Head of caudate nucleus (tissue), 42 donors: Measurements from ENCODE around the gene MSRB3.

ENCODE experiments used
- DNase-seq, 42 donors: peaks; one replicate each; pipeline versions ENCODE4 v3.0.0 to v3.0.0-alpha.2; 2020 to 2021; ENCODE audit warnings: mixed read lengths in 7 of 42
- intact Hi-C: fragments of 100-400 bp; cut with DNase I; formaldehyde crosslinking; loops from one replicate; pipeline ENCODE4 v1.15.0; 2022

Gene MSRB3

GRCh38 chr12:65278576-65279368 is at the start of gene MSRB3:
Gene MSRB3 (plus strand): TSS chr12:65278683. CDS start chr12:65308580, 29,897 bp downstream.
- peak in 41 of 42 donors; percentile 5 to 82 (median 62) for DNase-seq
- intact Hi-C loops, result no loop called here

- intact Hi-C loops, result no loop called here
- DNase-seq, result no peak
Observed at GRCh38 chr12:65229441-65229840, 49.0 kb upstream of the MSRB3 start.

GRCh38 chr12:65232476-65233077 is 45.9 kb upstream of the MSRB3 start:
- intact Hi-C loops, result no loop called here
- DNase-seq, result no peak

- intact Hi-C loops, result no loop called here
- no peak for DNase-seq
Observed at GRCh38 chr12:65237153-65237552, 41.3 kb upstream of the MSRB3 start.

- intact Hi-C loops, result no loop called here
- DNase-seq, result no peak
Observed at GRCh38 chr12:65238609-65239008, 39.9 kb upstream of the MSRB3 start.

GRCh38 chr12:65248656-65249633 is 29.5 kb upstream of the MSRB3 start:
- no peak for DNase-seq
- intact Hi-C loops, result no loop called here

GRCh38 chr12:65252515-65252914 is 26.0 kb upstream of the MSRB3 start:
- intact Hi-C loops, result no loop called here
- no peak for DNase-seq

GRCh38 chr12:65257986-65258385 is 20.5 kb upstream of the MSRB3 start:
- no peak for DNase-seq
- intact Hi-C loops, result no loop called here

GRCh38 chr12:65259501-65259900 is 19.0 kb upstream of the MSRB3 start:
- no peak for DNase-seq
- intact Hi-C loops, result no loop called here

GRCh38 chr12:65263777-65264176 is 14.7 kb upstream of the MSRB3 start:
- intact Hi-C loops, result no loop called here
- DNase-seq, result no peak

- intact Hi-C loops, result no loop called here
- no peak for DNase-seq
Observed at GRCh38 chr12:65266408-65266807, 12.1 kb upstream of the MSRB3 start.

GRCh38 chr12:65269603-65270002 is 8.9 kb upstream of the MSRB3 start:
- DNase-seq, result no peak
- intact Hi-C loops, result no loop called here

GRCh38 chr12:65274602-65275272 is 3.7 kb upstream of the MSRB3 start:
- intact Hi-C loops, result no loop called here
- DNase-seq, result no peak

GRCh38 chr12:65275627-65276026 is 2.9 kb upstream of the MSRB3 start:
- intact Hi-C loops, result no loop called here
- no peak for DNase-seq

- DNase-seq, result no peak
- intact Hi-C loops, result no loop called here
Observed at GRCh38 chr12:65276916-65277530, 1.5 kb upstream of the MSRB3 start.

- intact Hi-C loops, result no loop called here
- peak in 8 of 42 donors; percentile 1 to 28 (median 11) for DNase-seq
Observed at GRCh38 chr12:65277994-65278575, 398 bp upstream of the MSRB3 start.

GRCh38 chr12:65279369-65280112 is 1.1 kb downstream of the MSRB3 start:
- peak in 16 of 42 donors; percentile 13 to 66 (median 30) for DNase-seq
- intact Hi-C loops, result no loop called here

GRCh38 chr12:65280306-65280705 is 1.8 kb downstream of the MSRB3 start:
- DNase-seq, result no peak
- intact Hi-C loops, result no loop called here
